ENCODE data around the gene NR0B2.

GRCh38 chr1:26913754-26914619, at the start of gene NR0B2:
- TF ChIP-seq POLR2A (IDR thresholded peaks at IDR 0.05; ENCODE audit: low read length) (no peak), HOXA7 (CRISPR knock-in tag; IDR thresholded peaks at IDR 0.05) (no peak), CBX2 (IDR thresholded peaks at IDR 0.05; ENCODE audit: borderline replicate concordance, low read depth) (no peak), REST (IDR thresholded peaks at IDR 0.05) (no peak), CTCF (IDR thresholded peaks at IDR 0.05) (no peak), ZFP36 (IDR thresholded peaks at IDR 0.05; ENCODE audit: borderline replicate concordance, partially characterized antibody) (no peak), FOXS1 (CRISPR knock-in tag; IDR thresholded peaks at IDR 0.05) (no peak), SMC3 (IDR thresholded peaks at IDR 0.05) (no peak), HDAC2 (IDR thresholded peaks at IDR 0.05) (no peak), EHF (CRISPR knock-in tag; IDR thresholded peaks at IDR 0.05) (no peak), TP53 (CRISPR knock-in tag; IDR thresholded peaks at IDR 0.05) (no peak)

All from A549 (cell line).